Neural cell (in vitro differentiated cells): ENCODE measurements around the gene GRIA3.

Experiments used
- CTCF ChIP-seq: fragments of 450-650 bp; IDR thresholded peaks from 2 replicates; pipeline ENCODE4 v1.5.1; 2014; ENCODE audit warnings: antibody characterized with exemption, mild to moderate bottlenecking, moderate library complexity; ENCODE audit not compliant: poor library complexity, severe bottlenecking
- EP300 ChIP-seq: fragments of 450-650 bp; conservative IDR thresholded peaks from 2 replicates; pipeline ENCODE4 v1.6.1; 2014; ENCODE audit warnings: antibody characterized with exemption, mild to moderate bottlenecking, moderate library complexity; ENCODE audit not compliant: poor library complexity, severe bottlenecking

GRCh38 chrX:123186801-123187200, 2.7 kb downstream of the GRIA3 start:
- TF ChIP-seq EP300: no peak
- TF ChIP-seq CTCF: no peak
